ENCODE measurements around the gene PLCZ1.

- TF ChIP-seq CTCF (IDR thresholded peaks at IDR 0.05) (no peak), EP300 (IDR thresholded peaks at IDR 0.05) (no peak), POLR2A (IDR thresholded peaks at IDR 0.05) (no peak)
These were observed 48.0 kb downstream of the PLCZ1 start for GRCh38 chr12:18689771-18690170.
